A673 (cell line): ENCODE results near the gene TEX14. TPM values are rescaled to one million over a fixed set of nuclear protein-coding genes. Genes with fewer than 3 reads are reported as not detected.
A peak's percentile ranks its signal among the peaks of the same experiment; 100 is the strongest.

ENCODE experiments used
- BruUV-seq: library from RNA; stranded (reverse); fragments of 400-500 nt; replicated peaks from 2 replicates; lab custom pipeline; 2021; lab: Mats Ljungman, UMichigan
- CTCF ChIA-PET: fragments of 300-600 bp; sonication (Branson Sonifier 250); formaldehyde crosslinking; loops from one replicate; lab custom pipeline; 2022; ENCODE audit warnings: antibody characterized with exemption; lab: Charles Lee
- POLR2A ChIA-PET: fragments of 300-600 bp; sonication (Branson Sonifier 250); formaldehyde crosslinking; loops from one replicate; lab custom pipeline; 2022; ENCODE audit warnings: antibody characterized with exemption; ENCODE audit not compliant: low non-redundant PET; lab: Charles Lee
- DNase-seq: peaks from one replicate; pipeline ENCODE4 v3.0.0-alpha.2; 2015; ENCODE audit warnings: low spot score
- H3K27ac ChIP-seq: fragments of 200-600 bp; sonication (generic); 2 replicates; pipeline ENCODE4 v1.5.1; 2016; ENCODE audit warnings: mixed run types, low read depth, mild to moderate bottlenecking, mixed read lengths, antibody characterized with exemption, low read length; ENCODE audit not compliant: poor library complexity, severe bottlenecking
- H3K27me3 ChIP-seq: fragments of 200-600 bp; sonication (generic); replicated peaks from 2 replicates; pipeline ENCODE4 v1.6.1; 2017; ENCODE audit warnings: mixed run types, low read depth, mild to moderate bottlenecking, mixed read lengths, antibody characterized with exemption, low read length; ENCODE audit not compliant: insufficient read depth, poor library complexity
- H3K36me3 ChIP-seq: fragments of 200-600 bp; sonication (generic); 2 replicates; pipeline ENCODE4 v1.6.1; 2016; ENCODE audit warnings: mixed run types, mild to moderate bottlenecking, mixed read lengths, antibody characterized with exemption, low read length; ENCODE audit not compliant: insufficient read depth, poor library complexity, severe bottlenecking
- H3K4me1 ChIP-seq: fragments of 200-600 bp; sonication (generic); 2 replicates; pipeline ENCODE4 v1.6.1; 2017; ENCODE audit warnings: mixed run types, mild to moderate bottlenecking, mixed read lengths, antibody characterized with exemption, low read length; ENCODE audit not compliant: insufficient read depth, poor library complexity, severe bottlenecking
- H3K4me3 ChIP-seq: fragments of 200-600 bp; sonication (generic); 2 replicates; pipeline ENCODE4 v1.5.1; 2016; ENCODE audit warnings: low read depth, mixed run types, mild to moderate bottlenecking, mixed read lengths, low read length; ENCODE audit not compliant: poor library complexity, severe bottlenecking
- H3K9me3 ChIP-seq: fragments of 200-600 bp; sonication (generic); 2 replicates; pipeline ENCODE4 v1.6.1; 2016; ENCODE audit warnings: mixed run types, low read depth, mild to moderate bottlenecking, mixed read lengths, antibody characterized with exemption, low read length; ENCODE audit not compliant: poor library complexity, severe bottlenecking
- EZH2 ChIP-seq: fragments of 200-600 bp; sonication (generic); IDR thresholded peaks from 2 replicates; pipeline ENCODE4 v1.6.1; 2017; ENCODE audit warnings: borderline replicate concordance, low read depth, mild to moderate bottlenecking, mixed read lengths, antibody characterized with exemption, low read length; ENCODE audit not compliant: poor library complexity, severe bottlenecking
- intact Hi-C: fragments of 100-400 bp; cut with micrococcal nuclease; formaldehyde crosslinking; loops from one replicate; pipeline ENCODE4 v1.10.0; 2022; ENCODE audit not compliant: unreplicated experiment
- total RNA-seq: library from RNA; stranded (reverse); gene quantifications from 2 replicates; pipeline ENCODE4 v1.2.3, GENCODE V29; 2021
- TF ChIP-seq, protein P1 (sequence below): fragments of 300-800, 200-600 bp; sonication (generic); conservative IDR thresholded peaks from 2 replicates; pipeline ENCODE4 v1.5.1; 2017; ENCODE audit warnings: low read depth, mild to moderate bottlenecking, antibody characterized with exemption, low read length, moderate library complexity, mixed read lengths

Gene TEX14
- total RNA-seq, 1 experiment from 2014 or later: 0.26 TPM

DNA sequence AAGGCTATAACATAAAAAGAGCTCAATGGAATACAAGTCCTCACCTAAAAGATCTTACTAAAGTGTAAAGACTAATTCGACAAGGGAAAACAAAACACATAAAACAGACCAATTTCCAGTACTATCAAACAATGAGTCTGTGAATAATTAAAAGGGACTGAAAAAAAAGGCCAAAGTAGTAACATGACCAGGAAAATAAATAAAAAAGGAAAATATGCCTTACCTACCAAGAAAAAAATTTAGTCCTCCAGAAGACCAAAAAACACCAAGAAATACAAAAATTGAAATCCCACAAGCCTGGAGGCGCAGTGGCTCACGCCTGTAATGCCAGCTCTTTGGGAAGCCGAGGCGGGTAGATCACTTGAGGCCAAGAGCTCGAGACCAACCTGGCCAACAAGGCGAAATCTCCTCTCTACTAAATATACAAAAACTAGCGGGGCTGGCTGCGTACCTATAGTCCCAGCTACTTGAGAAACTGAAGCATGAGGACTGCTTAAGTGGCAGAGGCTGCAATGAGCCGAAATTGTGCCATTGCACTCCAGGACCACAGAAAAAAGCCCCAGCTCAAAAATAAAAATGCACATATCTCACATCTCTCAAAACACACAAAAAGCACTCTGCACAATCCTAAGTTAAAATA is 60.8 kb downstream of the TEX14 start:
- Histone ChIP-seq H3K27ac (peak overlapping the region; percentile 97), H3K27me3 (no peaks in the 10 kb centered on the region), H3K36me3 (no peaks in the 10 kb centered on the region), H3K4me1 (peaks cover 7% of the 10 kb centered on the region), H3K4me3 (no peak overlapping the region), H3K9me3 (no peaks in the 10 kb centered on the region)
- TF ChIP-seq, protein P1, sequence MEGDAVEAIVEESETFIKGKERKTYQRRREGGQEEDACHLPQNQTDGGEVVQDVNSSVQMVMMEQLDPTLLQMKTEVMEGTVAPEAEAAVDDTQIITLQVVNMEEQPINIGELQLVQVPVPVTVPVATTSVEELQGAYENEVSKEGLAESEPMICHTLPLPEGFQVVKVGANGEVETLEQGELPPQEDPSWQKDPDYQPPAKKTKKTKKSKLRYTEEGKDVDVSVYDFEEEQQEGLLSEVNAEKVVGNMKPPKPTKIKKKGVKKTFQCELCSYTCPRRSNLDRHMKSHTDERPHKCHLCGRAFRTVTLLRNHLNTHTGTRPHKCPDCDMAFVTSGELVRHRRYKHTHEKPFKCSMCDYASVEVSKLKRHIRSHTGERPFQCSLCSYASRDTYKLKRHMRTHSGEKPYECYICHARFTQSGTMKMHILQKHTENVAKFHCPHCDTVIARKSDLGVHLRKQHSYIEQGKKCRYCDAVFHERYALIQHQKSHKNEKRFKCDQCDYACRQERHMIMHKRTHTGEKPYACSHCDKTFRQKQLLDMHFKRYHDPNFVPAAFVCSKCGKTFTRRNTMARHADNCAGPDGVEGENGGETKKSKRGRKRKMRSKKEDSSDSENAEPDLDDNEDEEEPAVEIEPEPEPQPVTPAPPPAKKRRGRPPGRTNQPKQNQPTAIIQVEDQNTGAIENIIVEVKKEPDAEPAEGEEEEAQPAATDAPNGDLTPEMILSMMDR: no peak
- no peak for TF ChIP-seq EZH2
- intact Hi-C loops: no loop called here
- BruUV-seq: TSS peak; percentile 98
- ChIA-PET CTCF (interaction anchor here (0.7 to 1.2 kb wide), 2 partner anchors 43 to 112 kb away, joined by 4 to 8 read pairs; no protein-coding TSS in a partner anchor), POLR2A (interaction anchor here (0.6 to 0.8 kb wide), 7 partner anchors 11 to 1090 kb away, joined by 3 to 12 read pairs (median 5); no protein-coding TSS in a partner anchor)
- no peak for DNase-seq

DNA sequence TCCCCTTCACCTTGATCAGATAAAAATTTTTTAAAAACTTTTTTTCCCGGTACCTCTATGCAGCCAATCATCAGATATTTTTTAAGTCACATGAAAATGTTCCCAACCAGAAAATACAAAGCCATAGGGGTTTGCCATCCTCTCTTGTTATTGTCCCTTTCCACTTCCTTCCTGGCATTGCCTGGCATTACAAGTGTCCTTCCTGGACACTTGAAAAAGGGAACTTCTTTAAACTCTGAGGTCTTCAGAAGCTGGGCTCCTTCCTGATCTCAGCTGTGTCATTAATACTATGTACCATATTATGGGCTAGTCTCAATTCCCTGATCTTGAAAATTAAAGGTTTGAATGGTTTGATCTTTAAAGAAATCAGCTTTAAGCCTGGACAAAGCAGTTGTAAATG is 64.9 kb downstream of the TEX14 start:
- POLR2A ChIA-PET: no interaction called here
- BruUV-seq: no TSS peak
- TF ChIP-seq EZH2: no peak
- TF ChIP-seq, protein P1: no peak
- CTCF ChIA-PET: no interaction called here
- no peak for DNase-seq
- H3K27me3 ChIP-seq: no peaks in the 10 kb centered on the region
- intact Hi-C loops: no loop called here
- H3K36me3 ChIP-seq: no peaks in the 10 kb centered on the region
- H3K9me3 ChIP-seq: no peaks in the 10 kb centered on the region
- peaks cover 7% of the 10 kb centered on the region for H3K4me1 ChIP-seq
- H3K4me3 ChIP-seq: no peak overlapping the region
- H3K27ac ChIP-seq: no peak overlapping the region

- no peaks in the 10 kb centered on the region for H3K36me3 ChIP-seq
- no peak overlapping the region for H3K27ac ChIP-seq
- BruUV-seq: no TSS peak
- CTCF ChIA-PET: no interaction called here
- H3K9me3 ChIP-seq: no peaks in the 10 kb centered on the region
- no peak for TF ChIP-seq EZH2
- TF ChIP-seq, protein P1: no peak
- intact Hi-C loops: no loop called here
- no peaks in the 10 kb centered on the region for H3K27me3 ChIP-seq
- DNase-seq: no peak
- no peak overlapping the region for H3K4me3 ChIP-seq
- H3K4me1 ChIP-seq: no peaks in the 10 kb centered on the region
- POLR2A ChIA-PET: no interaction called here
Observed at GRCh38 chr17:58624751-58625150, 67.1 kb downstream of the TEX14 start.
